Measurements from ENCODE around the gene LSM2. TPM values are rescaled to one million over a fixed set of nuclear protein-coding genes. Genes with fewer than 3 reads are reported as not detected.

The LSM2 gene
- polyA plus RNA-seq, 1 donor (not counting 4 experiments of a cell fraction or from before 2014, with no cell fraction given): 46.5 TPM

DNA sequence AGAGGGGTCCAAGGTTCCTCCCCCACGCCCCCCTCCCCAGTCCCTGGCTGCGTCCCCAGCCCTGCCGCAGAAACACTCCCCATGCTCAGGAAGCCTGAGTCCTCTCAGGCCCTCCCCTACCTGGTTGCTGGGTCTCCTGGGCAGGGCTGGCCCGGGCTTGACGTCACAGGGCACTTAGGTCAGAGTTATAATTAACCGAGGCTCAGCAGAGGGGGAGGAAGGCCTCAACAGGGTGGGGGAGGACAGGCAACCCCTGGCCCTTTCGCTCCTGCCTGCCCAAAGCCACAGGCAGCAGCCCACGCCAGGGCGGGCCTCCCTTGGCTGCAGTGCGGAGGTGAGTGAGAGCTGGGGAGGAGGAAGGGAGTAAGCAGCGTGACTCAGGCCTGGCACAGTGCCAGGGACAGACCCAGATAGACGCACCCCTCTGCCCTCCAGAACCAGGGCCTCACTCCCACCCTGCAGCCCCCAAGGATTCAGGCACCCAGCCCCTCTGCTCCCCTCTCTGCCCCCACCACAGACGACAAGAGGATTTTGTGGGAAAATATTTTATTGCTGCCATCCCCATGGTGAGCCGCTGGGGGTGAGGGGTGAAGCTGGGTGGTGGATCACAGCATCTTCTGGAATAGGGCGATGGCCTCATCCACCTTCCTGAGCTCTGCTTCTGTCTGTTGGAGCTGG, 29.6 kb downstream of the LSM2 start, which contains the start of gene VWA7:
Gene VWA7, minus strand, starts transcription at position 340 of the 678 bp plus-strand sequence. CDS start 549 bp downstream, outside the sequence.
- no peaks in the 10 kb centered on the region for H3K27me3 ChIP-seq (ENCODE audit: control insufficient read depth, extremely low read depth, insufficient read depth, low read length)
- DNase-seq (ENCODE audit: low read depth, low spot score) (peak; percentile 55), FAIRE-seq (no peak)
- H3K9me1 ChIP-seq (ENCODE audit: control insufficient read depth, extremely low read depth, insufficient read depth, low read length): no peaks in the 10 kb centered on the region
- dilution Hi-C loops (cut with MboI; ENCODE audit: extremely low pct_ligation_motif_present, low sequenced_read_pairs): no loop called here
- no peaks in the 10 kb centered on the region for H3K9me3 ChIP-seq (ENCODE audit: control insufficient read depth, low read depth, low read length)
- no peak for TF ChIP-seq EZH2 (IDR thresholded peaks at IDR 0.05; ENCODE audit: low read length)
- TF ChIP-seq, protein P1, sequence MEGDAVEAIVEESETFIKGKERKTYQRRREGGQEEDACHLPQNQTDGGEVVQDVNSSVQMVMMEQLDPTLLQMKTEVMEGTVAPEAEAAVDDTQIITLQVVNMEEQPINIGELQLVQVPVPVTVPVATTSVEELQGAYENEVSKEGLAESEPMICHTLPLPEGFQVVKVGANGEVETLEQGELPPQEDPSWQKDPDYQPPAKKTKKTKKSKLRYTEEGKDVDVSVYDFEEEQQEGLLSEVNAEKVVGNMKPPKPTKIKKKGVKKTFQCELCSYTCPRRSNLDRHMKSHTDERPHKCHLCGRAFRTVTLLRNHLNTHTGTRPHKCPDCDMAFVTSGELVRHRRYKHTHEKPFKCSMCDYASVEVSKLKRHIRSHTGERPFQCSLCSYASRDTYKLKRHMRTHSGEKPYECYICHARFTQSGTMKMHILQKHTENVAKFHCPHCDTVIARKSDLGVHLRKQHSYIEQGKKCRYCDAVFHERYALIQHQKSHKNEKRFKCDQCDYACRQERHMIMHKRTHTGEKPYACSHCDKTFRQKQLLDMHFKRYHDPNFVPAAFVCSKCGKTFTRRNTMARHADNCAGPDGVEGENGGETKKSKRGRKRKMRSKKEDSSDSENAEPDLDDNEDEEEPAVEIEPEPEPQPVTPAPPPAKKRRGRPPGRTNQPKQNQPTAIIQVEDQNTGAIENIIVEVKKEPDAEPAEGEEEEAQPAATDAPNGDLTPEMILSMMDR (optimal IDR thresholded peaks at IDR 0.05 in 1 of 3, IDR thresholded peaks at IDR 0.05 in 1 of 3, conservative IDR thresholded peaks at IDR 0.05 in 1 of 3; ENCODE audit: extremely low read depth in 1 of 3, insufficient read depth in 2 of 3, low read length in 3 of 3): peak in 1 of 3 experiments; percentile 6
- peaks cover 17 to 29% of the 10 kb centered on the region in 2 experiments for H3K36me3 ChIP-seq (ENCODE audit: control insufficient read depth in 2 of 2, extremely low read depth in 1 of 2, insufficient read depth in 2 of 2, low read length in 2 of 2)
- peak within 1 kb of the TSS; percentile 54 for H3K4me2 ChIP-seq (ENCODE audit: control insufficient read depth, extremely low read depth, insufficient read depth, low read depth, low read length)
- peak within 1 kb of the TSS in 1 of 3 experiments; percentile 25 for H3K4me3 ChIP-seq (ENCODE audit: control insufficient read depth in 2 of 3, extremely low read depth in 1 of 3, insufficient read depth in 2 of 3, low read depth in 1 of 3, low read length in 3 of 3)
- H2AFZ ChIP-seq (ENCODE audit: control insufficient read depth, low read length): no peak within 1 kb of the TSS
- H4K20me1 ChIP-seq (ENCODE audit: control insufficient read depth, extremely low read depth, insufficient read depth, low read length): no peaks in the 10 kb centered on the region
- peak within 1 kb of the TSS; percentile 46 for H3K27ac ChIP-seq (ENCODE audit: control insufficient read depth, insufficient read depth, low read length)
- peak within 1 kb of the TSS; percentile 22 for H3K9ac ChIP-seq (ENCODE audit: control insufficient read depth, extremely low read depth, insufficient read depth, low read length)
- H3K4me1 ChIP-seq (ENCODE audit: control insufficient read depth, extremely low read depth, insufficient read depth, low read length): peaks cover 22% of the 10 kb centered on the region
- H3K79me2 ChIP-seq (ENCODE audit: control insufficient read depth, insufficient read depth, low read length): no peaks in the 10 kb centered on the region

DNA sequence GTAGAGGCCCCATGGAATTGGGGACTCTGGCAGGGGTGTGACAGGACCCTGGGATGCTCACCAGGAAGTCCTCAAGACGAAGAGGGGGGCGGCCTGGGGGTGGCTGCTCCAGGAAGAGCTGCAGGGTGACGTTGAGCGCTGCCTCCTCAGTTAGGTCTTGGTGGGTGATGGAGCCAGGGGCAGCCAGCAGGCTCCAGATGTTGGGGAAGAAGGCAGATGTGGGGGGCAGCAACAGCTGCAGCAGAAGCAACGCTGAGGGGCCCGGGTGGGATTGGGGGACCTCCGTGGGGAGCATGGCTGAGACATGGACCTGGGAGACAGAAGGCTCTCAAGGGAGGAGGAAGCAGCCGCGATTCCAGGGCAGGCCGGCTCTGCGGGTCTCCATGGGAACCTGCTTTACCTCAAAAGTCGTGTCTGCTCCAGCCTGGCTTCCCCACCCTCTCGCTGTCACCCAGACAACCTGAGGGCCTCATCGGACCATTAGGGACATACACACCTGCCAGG, 30.2 kb downstream of the LSM2 start:
- DNase-seq (ENCODE audit: low read depth, low spot score) (no peak), FAIRE-seq (no peak)
- Histone ChIP-seq H3K36me3 (ENCODE audit: control insufficient read depth in 2 of 2, extremely low read depth in 1 of 2, insufficient read depth in 2 of 2, low read length in 2 of 2) (peaks cover 17 to 25% of the 10 kb centered on the region in 2 experiments), H2AFZ (ENCODE audit: control insufficient read depth, low read length) (no peak overlapping the region), H3K9ac (ENCODE audit: control insufficient read depth, extremely low read depth, insufficient read depth, low read length) (peak overlapping the region; percentile 22), H3K27ac (ENCODE audit: control insufficient read depth, insufficient read depth, low read length) (peak overlapping the region; percentile 46), H3K9me1 (ENCODE audit: control insufficient read depth, extremely low read depth, insufficient read depth, low read length) (no peaks in the 10 kb centered on the region), H3K4me1 (ENCODE audit: control insufficient read depth, extremely low read depth, insufficient read depth, low read length) (peaks cover 22% of the 10 kb centered on the region), H3K9me3 (ENCODE audit: control insufficient read depth, low read depth, low read length) (no peaks in the 10 kb centered on the region), H3K4me3 (ENCODE audit: control insufficient read depth in 2 of 3, extremely low read depth in 1 of 3, insufficient read depth in 2 of 3, low read depth in 1 of 3, low read length in 3 of 3) (peak overlapping the region in 1 of 3 experiments; percentile 25), H3K27me3 (ENCODE audit: control insufficient read depth, extremely low read depth, insufficient read depth, low read length) (no peaks in the 10 kb centered on the region), H4K20me1 (ENCODE audit: control insufficient read depth, extremely low read depth, insufficient read depth, low read length) (no peaks in the 10 kb centered on the region), H3K79me2 (ENCODE audit: control insufficient read depth, insufficient read depth, low read length) (no peaks in the 10 kb centered on the region), H3K4me2 (ENCODE audit: control insufficient read depth, extremely low read depth, insufficient read depth, low read depth, low read length) (peak overlapping the region; percentile 54)
- dilution Hi-C loops (cut with MboI; ENCODE audit: extremely low pct_ligation_motif_present, low sequenced_read_pairs): no loop called here
- TF ChIP-seq, protein P1 (optimal IDR thresholded peaks at IDR 0.05 in 1 of 3, IDR thresholded peaks at IDR 0.05 in 1 of 3, conservative IDR thresholded peaks at IDR 0.05 in 1 of 3; ENCODE audit: extremely low read depth in 1 of 3, insufficient read depth in 2 of 3, low read length in 3 of 3): no peak
- TF ChIP-seq EZH2 (IDR thresholded peaks at IDR 0.05; ENCODE audit: low read length): no peak
